CD4-positive, alpha-beta T cell treated with Interleukin-12 subunit alpha and Interleukin-12 subunit beta, for 1 hour (primary cell): ENCODE results near the gene PDCD1.

Experiments used
- DNase-seq: peaks from one replicate; pipeline ENCODE4 v3.0.0-alpha.2; 2020

Gene PDCD1

GRCh38 chr2:241895427-241895711 is 36.7 kb upstream of the PDCD1 start:
- no peak for DNase-seq

GRCh38 chr2:241894681-241895426 is 36.2 kb upstream of the PDCD1 start:
- DNase-seq: no peak

- no peak for DNase-seq
Observed at GRCh38 chr2:241894056-241894641, 35.5 kb upstream of the PDCD1 start.

- DNase-seq: no peak
Observed at GRCh38 chr2:241893265-241893664, 34.6 kb upstream of the PDCD1 start.

GRCh38 chr2:241892299-241893137 is 33.8 kb upstream of the PDCD1 start:
- DNase-seq: no peak

- DNase-seq: no peak
Observed at GRCh38 chr2:241891988-241892298, 33.2 kb upstream of the PDCD1 start.

GRCh38 chr2:241891315-241891987 is 32.8 kb upstream of the PDCD1 start:
- no peak for DNase-seq

- DNase-seq: no peak
Observed at GRCh38 chr2:241890524-241891235, 32.0 kb upstream of the PDCD1 start.

GRCh38 chr2:241888641-241889040 is 29.9 kb upstream of the PDCD1 start:
- DNase-seq: no peak

GRCh38 chr2:241887806-241888522 is 29.3 kb upstream of the PDCD1 start:
- DNase-seq: no peak

- no peak for DNase-seq
Observed at GRCh38 chr2:241886840-241887447, 28.2 kb upstream of the PDCD1 start.

GRCh38 chr2:241885946-241886643 is 27.4 kb upstream of the PDCD1 start:
- DNase-seq: no peak

- no peak for DNase-seq
Observed at GRCh38 chr2:241885291-241885945, 26.7 kb upstream of the PDCD1 start.

- DNase-seq: no peak
Observed at GRCh38 chr2:241884951-241885290, 26.2 kb upstream of the PDCD1 start.

- no peak for DNase-seq
Observed at GRCh38 chr2:241882091-241882625, 23.5 kb upstream of the PDCD1 start.

- no peak for DNase-seq
Observed at GRCh38 chr2:241880311-241881073, 21.8 kb upstream of the PDCD1 start.

- DNase-seq: no peak
Observed at GRCh38 chr2:241879326-241879725, 20.6 kb upstream of the PDCD1 start.

GRCh38 chr2:241877989-241878970 is 19.6 kb upstream of the PDCD1 start:
- peak; percentile 82 for DNase-seq
